Measurements from ENCODE around the gene NUMB.

DNA sequence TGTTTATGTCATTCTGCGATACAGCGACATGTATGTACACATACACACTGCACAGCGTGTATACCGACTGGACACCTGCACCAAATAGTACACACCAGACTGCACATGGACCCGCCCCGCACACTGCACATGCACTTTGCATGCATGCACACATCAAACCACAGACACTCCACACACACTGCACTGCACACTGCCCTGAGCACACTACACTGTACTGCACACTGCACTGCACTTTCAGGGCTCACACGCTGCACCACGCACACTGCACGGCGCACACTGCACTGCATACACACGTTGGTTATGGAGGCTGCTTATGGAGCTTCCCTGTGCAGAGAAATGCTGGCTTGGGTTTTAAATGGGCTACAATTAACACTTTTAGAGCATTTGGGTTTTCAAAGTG is 219.4 kb downstream of the NUMB start:
- TF ChIP-seq EZH2 (IDR thresholded peaks at IDR 0.05; ENCODE audit: borderline replicate concordance, low read depth, low read length, severe bottlenecking) (no peak), JUN (IDR thresholded peaks at IDR 0.05; ENCODE audit: borderline replicate concordance, insufficient read depth, insufficient read length, low read depth) (no peak)
- TF ChIP-seq, protein P1, sequence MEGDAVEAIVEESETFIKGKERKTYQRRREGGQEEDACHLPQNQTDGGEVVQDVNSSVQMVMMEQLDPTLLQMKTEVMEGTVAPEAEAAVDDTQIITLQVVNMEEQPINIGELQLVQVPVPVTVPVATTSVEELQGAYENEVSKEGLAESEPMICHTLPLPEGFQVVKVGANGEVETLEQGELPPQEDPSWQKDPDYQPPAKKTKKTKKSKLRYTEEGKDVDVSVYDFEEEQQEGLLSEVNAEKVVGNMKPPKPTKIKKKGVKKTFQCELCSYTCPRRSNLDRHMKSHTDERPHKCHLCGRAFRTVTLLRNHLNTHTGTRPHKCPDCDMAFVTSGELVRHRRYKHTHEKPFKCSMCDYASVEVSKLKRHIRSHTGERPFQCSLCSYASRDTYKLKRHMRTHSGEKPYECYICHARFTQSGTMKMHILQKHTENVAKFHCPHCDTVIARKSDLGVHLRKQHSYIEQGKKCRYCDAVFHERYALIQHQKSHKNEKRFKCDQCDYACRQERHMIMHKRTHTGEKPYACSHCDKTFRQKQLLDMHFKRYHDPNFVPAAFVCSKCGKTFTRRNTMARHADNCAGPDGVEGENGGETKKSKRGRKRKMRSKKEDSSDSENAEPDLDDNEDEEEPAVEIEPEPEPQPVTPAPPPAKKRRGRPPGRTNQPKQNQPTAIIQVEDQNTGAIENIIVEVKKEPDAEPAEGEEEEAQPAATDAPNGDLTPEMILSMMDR (IDR thresholded peaks at IDR 0.05; ENCODE audit: extremely low read depth in 1 of 2, insufficient read depth in 1 of 2, low read depth in 1 of 2, low read length in 2 of 2): no peak

Data from endothelial cell of umbilical vein (primary cell).